ENCODE measurements around the gene PLA2G4D. TPM values are rescaled to one million over a fixed set of nuclear protein-coding genes. Genes with fewer than 3 reads are reported as not detected.

Gene PLA2G4D
- polyA plus RNA-seq, 1 experiment, result not detected

DNA sequence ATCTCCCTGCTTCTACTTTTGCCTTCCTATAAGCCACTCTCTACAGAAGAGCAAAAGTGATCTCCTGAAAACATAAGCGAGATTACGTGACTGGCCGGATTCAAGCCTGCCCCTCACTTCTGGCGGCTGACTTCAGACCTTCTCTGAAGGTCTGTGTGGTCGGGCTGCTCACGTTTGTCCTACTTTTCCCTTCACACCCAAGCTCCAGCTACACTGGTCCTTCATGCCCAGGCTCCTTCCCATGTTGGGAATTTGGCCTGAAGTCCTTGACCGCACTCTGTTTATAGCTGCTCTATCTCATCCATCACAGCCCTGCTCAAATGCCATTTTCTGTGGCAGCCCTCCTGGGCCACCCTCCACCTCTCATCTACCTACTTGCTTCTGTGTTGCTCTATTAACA lies 66.8 kb downstream of the PLA2G4D start:
- H3K9me3 ChIP-seq (ENCODE audit: control insufficient read depth, insufficient read depth, low read length), result peaks cover 16% of the 10 kb centered on the region
- CTCF ChIA-PET, result no interaction called here
- TF ChIP-seq, protein P1, sequence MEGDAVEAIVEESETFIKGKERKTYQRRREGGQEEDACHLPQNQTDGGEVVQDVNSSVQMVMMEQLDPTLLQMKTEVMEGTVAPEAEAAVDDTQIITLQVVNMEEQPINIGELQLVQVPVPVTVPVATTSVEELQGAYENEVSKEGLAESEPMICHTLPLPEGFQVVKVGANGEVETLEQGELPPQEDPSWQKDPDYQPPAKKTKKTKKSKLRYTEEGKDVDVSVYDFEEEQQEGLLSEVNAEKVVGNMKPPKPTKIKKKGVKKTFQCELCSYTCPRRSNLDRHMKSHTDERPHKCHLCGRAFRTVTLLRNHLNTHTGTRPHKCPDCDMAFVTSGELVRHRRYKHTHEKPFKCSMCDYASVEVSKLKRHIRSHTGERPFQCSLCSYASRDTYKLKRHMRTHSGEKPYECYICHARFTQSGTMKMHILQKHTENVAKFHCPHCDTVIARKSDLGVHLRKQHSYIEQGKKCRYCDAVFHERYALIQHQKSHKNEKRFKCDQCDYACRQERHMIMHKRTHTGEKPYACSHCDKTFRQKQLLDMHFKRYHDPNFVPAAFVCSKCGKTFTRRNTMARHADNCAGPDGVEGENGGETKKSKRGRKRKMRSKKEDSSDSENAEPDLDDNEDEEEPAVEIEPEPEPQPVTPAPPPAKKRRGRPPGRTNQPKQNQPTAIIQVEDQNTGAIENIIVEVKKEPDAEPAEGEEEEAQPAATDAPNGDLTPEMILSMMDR (IDR thresholded peaks at IDR 0.05; ENCODE audit: low read depth, low read length), result no peak
- H3K27ac ChIP-seq (ENCODE audit: low read depth, low read length), result no peak overlapping the region
- POLR2A ChIA-PET, result interaction anchor here (0.6 kb wide), 1 partner anchor 487 kb away, joined by 6 read pairs; no protein-coding TSS in a partner anchor
- H3K4me3 ChIP-seq (ENCODE audit: low read depth, low read length), result no peak overlapping the region
- DNase-seq (ENCODE audit: low read depth, low spot score), result no peak
- peaks cover 37% of the 10 kb centered on the region for H3K27me3 ChIP-seq (ENCODE audit: control insufficient read depth, insufficient read depth, low read length)

DNA sequence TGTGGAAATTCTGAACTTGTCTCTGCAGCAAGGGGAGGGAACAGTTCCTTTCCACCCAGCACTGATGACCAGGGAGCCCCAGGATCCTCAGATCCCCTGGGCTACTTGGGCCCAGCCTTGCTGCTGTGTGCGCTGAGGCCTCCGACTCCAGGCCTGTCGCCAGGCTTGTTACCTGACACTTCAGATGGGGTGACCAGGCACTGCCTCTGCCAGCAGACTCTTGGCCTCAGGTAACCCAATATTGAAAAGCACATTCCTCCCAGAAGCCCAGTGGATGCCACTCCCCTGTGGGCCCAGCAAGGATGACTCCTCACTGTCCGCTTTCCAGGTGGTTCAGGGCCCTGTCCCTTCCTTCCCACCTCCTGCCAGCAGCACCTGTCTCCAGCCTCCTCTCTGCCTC lies 70.1 kb downstream of the PLA2G4D start:
- Histone ChIP-seq H3K4me3 (ENCODE audit: low read depth, low read length) (no peak overlapping the region), H3K27me3 (ENCODE audit: control insufficient read depth, insufficient read depth, low read length) (peaks cover 22% of the 10 kb centered on the region), H3K27ac (ENCODE audit: low read depth, low read length) (no peak overlapping the region), H3K9me3 (ENCODE audit: control insufficient read depth, insufficient read depth, low read length) (peaks cover 9% of the 10 kb centered on the region)
- CTCF ChIA-PET, result interaction anchor here (1.6 kb wide), 1 partner anchor 34 kb away, joined by 4 read pairs; no protein-coding TSS in a partner anchor
- TF ChIP-seq, protein P1 (IDR thresholded peaks at IDR 0.05; ENCODE audit: low read depth, low read length), result no peak
- no peak for DNase-seq (ENCODE audit: low read depth, low spot score)
- POLR2A ChIA-PET, result no interaction called here

DNA sequence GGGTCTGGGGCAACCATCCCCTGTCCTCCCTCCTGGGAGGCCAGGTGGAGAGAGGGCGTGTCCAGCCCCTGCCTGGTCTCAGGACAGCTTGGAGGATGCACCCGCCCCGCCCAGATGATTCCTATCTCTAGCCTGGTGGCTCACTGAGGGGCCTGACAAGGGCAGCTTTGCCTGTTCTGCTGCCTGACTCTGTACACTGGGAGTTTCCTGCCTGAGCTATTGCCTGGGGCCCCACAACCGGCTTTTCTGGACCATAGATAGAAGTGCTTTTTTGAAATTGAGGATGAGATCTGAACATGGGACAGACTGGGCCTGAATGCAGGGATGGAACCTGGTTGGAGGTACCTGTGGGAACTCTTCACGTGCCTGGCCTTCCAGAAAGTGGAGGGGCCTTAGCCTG lies 72.8 kb downstream of the PLA2G4D start:
- DNase-seq (ENCODE audit: low read depth, low spot score), result no peak
- POLR2A ChIA-PET, result no interaction called here
- H3K27me3 ChIP-seq (ENCODE audit: control insufficient read depth, insufficient read depth, low read length), result peaks cover 38% of the 10 kb centered on the region
- TF ChIP-seq, protein P1 (IDR thresholded peaks at IDR 0.05; ENCODE audit: low read depth, low read length), result no peak
- H3K9me3 ChIP-seq (ENCODE audit: control insufficient read depth, insufficient read depth, low read length), result peaks cover 9% of the 10 kb centered on the region
- H3K4me3 ChIP-seq (ENCODE audit: low read depth, low read length), result no peak overlapping the region
- H3K27ac ChIP-seq (ENCODE audit: low read depth, low read length), result no peak overlapping the region
- CTCF ChIA-PET, result no interaction called here

DNA sequence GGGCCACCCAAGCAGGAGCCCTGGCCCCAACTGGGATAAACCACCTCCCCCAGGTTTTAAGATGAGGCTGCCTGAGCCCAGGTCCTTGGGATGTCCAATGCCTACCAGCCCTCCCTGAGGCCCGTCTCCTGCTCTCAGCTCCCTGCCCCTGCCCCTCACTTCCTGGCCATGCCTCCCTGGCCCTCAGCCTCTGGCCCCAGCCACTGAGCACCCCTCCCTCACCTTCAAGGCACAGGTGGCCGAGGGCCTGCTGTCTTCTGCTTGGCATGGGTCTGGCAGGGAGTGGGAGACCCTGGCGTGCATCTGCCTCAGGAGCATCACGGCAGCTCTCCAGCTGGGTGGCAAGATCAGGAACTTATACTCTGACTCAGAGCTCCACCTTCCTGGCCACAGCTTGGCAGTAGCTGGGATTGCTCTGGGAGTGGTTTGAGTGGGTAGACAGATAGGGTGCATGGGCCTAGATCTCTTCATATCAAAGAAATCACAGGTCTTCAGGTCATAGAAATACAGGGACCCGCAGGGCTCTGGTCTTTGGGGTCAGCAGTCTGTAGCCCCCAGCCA lies 73.6 kb downstream of the PLA2G4D start, which contains the start of gene PLA2G4E:
PLA2G4E (minus strand) TSS at position 330 of the 561 bp plus-strand sequence; CDS start at position 318, 12 bp downstream.
- peaks cover 9% of the 10 kb centered on the region for H3K9me3 ChIP-seq (ENCODE audit: control insufficient read depth, insufficient read depth, low read length)
- no peak for DNase-seq (ENCODE audit: low read depth, low spot score)
- TF ChIP-seq, protein P1 (IDR thresholded peaks at IDR 0.05; ENCODE audit: low read depth, low read length), result no peak
- ChIA-PET POLR2A (no interaction called here), CTCF (no interaction called here)
- H3K27ac ChIP-seq (ENCODE audit: low read depth, low read length), result no peak within 1 kb of the TSS
- peaks cover 41% of the 10 kb centered on the region for H3K27me3 ChIP-seq (ENCODE audit: control insufficient read depth, insufficient read depth, low read length)
- no peak within 1 kb of the TSS for H3K4me3 ChIP-seq (ENCODE audit: low read depth, low read length)

DNA sequence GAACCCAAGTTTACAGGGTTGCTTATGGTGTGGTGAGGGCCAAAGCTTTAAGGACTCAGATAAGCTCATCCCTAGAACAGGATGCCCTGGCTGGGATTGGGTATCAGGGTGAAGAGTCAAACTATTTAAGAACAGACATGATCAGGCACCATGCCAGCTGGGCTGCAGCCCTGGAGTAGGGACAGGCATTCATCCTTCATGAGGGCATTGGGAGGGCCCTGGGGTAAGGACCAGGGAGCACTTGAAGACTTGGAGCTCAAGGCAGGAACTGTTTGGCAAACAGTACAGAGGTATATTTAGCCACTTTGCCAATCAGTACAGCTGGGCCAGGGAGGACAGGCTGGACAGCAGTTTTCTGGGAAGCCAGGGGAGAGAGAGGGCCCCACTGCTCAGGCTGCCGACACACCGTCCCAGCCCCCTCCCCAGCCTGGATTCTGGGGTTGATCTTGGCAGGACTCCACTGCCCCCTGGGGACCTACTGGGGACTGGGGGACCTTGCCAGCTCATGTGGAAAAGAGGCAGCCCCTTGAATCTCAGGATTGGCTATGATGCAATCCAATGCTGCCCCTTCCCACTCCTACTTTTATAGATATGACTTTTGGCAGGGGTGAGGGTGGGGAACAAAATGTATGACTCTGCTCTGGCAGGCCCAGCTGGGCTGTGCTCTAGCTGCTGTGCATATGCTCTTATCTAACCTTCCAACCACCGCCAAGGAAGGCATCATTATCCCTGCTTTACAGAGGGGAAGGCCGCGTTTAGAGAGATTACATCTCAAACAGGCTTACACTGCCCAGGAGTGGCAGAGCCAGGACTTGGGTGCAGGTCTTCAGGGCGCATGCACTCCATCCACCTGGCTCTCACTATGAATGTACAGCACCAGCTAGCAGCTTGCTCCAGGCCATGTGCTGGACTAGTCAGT lies 75.8 kb downstream of the PLA2G4D start:
- DNase-seq (ENCODE audit: low read depth, low spot score), result no peak
- POLR2A ChIA-PET, result no interaction called here
- TF ChIP-seq, protein P1 (IDR thresholded peaks at IDR 0.05; ENCODE audit: low read depth, low read length), result no peak
- Histone ChIP-seq H3K9me3 (ENCODE audit: control insufficient read depth, insufficient read depth, low read length) (peaks cover 9% of the 10 kb centered on the region; the same call in 1 of the 2 replicates), H3K4me3 (ENCODE audit: low read depth, low read length) (no peak overlapping the region), H3K27me3 (ENCODE audit: control insufficient read depth, insufficient read depth, low read length) (peaks cover 52% of the 10 kb centered on the region), H3K27ac (ENCODE audit: low read depth, low read length) (no peak overlapping the region)
- CTCF ChIA-PET, result interaction anchor here (1.1 kb wide), 1 partner anchor 66 kb away, joined by 3 read pairs; no protein-coding TSS in a partner anchor

Measured in AG04450 (cell line).